HFFc6 (cell line): ENCODE measurements around the gene TMEM154. TPM values are rescaled to one million over a fixed set of nuclear protein-coding genes. Genes with fewer than 3 reads are reported as not detected.

Experiments
- DNase-seq: peaks from one replicate; pipeline ENCODE4 v3.0.0-alpha.2; 2018
- H3K27ac Mint-ChIP-seq: 2 replicates; pipeline ENCODE4 v1.8.0; 2020; ENCODE audit warnings: mild to moderate bottlenecking, mixed read lengths
- H3K27me3 Mint-ChIP-seq: 2 replicates; pipeline ENCODE4 v1.8.0; 2021; ENCODE audit warnings: mild to moderate bottlenecking, moderate library complexity, mixed read lengths; ENCODE audit not compliant: insufficient read depth
- H3K36me3 Mint-ChIP-seq: 2 replicates; pipeline ENCODE4 v1.8.0; 2021; ENCODE audit warnings: low read depth, mixed read lengths
- H3K4me1 Mint-ChIP-seq: 2 replicates; pipeline ENCODE4 v1.8.0; 2020; ENCODE audit warnings: low read depth, mixed read lengths
- H3K4me3 Mint-ChIP-seq: 2 replicates; pipeline ENCODE4 v1.8.0; 2020; ENCODE audit warnings: mild to moderate bottlenecking, moderate library complexity, mixed read lengths
- H3K9me3 Mint-ChIP-seq: 2 replicates; pipeline ENCODE4 v1.8.0; 2020; ENCODE audit warnings: mild to moderate bottlenecking, mixed read lengths
- CTCF ChIP-seq: fragments of 200-600 bp; sonication (generic); IDR thresholded peaks from 2 replicates; pipeline ENCODE4 v1.5.0; 2021; ENCODE audit warnings: antibody characterized with exemption, mild to moderate bottlenecking
- total RNA-seq, 6 experiments: library from RNA; stranded (reverse); fragmentation: NEBNext Ultra II Directional; extraction: Animal tissue kit (Norgen Biotek cat#: 25700); gene quantifications; 2 replicates in 1 of 6; 3 replicates in 5 of 6; pipeline ENCODE4 v1.2.3, GENCODE V29; 2021

TMEM154 gene
- total RNA-seq, 6 experiments from 2014 or later = 0.23 to 4.0 (median 0.95) TPM

DNA sequence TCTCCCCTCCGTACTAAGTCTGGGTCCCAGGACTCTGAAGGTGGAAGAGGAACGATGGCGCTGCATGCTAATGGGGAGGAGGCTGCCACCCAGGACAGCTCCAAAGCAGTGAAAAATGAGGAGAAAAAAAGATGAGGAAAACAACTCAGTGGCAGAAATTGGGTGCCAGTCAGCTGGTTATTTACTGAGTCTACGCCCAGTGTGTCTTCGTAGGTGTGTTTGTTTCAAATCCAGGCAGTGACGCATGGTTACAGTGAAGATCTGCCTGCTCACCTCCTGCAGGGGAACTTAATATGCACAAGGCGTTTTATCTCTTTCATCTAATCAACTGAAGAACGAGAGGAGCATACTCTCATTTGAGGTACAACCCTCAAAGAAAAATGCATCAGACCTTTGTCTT lies 73.0 kb downstream of the TMEM154 start:
- Mint-ChIP-seq H3K9me3 (no peaks in the 10 kb centered on the region), H3K4me1 (peaks cover 17% of the 10 kb centered on the region)

DNA sequence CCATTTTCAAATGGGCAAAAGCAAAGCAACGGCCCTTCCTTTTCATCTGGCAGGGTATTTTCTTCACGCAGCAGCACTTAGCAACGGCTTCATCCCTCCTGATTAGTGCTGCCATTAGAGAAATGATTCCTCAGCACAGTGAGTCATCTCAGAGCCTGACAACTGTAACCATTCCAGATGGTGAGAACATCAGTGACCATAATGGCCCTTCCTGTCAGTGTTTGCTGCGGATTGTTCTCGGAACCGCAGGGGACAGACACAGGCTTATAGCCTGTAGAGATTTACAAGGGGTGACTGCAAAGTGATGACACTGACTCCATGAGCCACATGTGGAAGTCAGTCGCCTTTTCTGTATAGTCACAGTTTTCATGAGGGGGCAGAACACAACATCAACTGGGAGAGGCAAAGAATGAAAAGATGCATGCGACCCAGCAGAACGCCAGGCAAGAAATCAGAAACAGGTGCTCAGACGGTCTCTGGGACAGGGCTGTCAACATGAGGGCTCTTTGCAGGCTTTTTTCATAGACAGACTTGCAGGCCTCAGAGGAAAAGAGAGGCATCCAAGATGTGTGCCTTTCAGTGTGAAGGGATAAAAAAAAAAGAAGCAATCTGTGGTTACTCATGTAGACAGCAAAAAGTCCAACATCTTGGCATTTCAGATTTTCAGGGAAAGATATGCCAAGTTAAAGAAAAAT lies 74.0 kb downstream of the TMEM154 start:
- no peaks in the 10 kb centered on the region for H3K9me3 Mint-ChIP-seq
- no peak for TF ChIP-seq CTCF
- peak; percentile 82 for DNase-seq
- peaks cover 18% of the 10 kb centered on the region for H3K27me3 Mint-ChIP-seq
- H3K4me3 Mint-ChIP-seq = peak overlapping the region; percentile 52
- peak overlapping the region; percentile 51; the same call in 1 of the 2 replicates for H3K27ac Mint-ChIP-seq
- H3K4me1 Mint-ChIP-seq = peaks cover 17% of the 10 kb centered on the region
- H3K36me3 Mint-ChIP-seq = no peaks in the 10 kb centered on the region

More for the DNA sequence above, 73.0 kb downstream of the TMEM154 start:
- H3K27ac Mint-ChIP-seq = no peak overlapping the region
- no peak overlapping the region for H3K4me3 Mint-ChIP-seq
- no peak for DNase-seq
- H3K27me3 Mint-ChIP-seq = peaks cover 24% of the 10 kb centered on the region
- no peak for TF ChIP-seq CTCF
- no peaks in the 10 kb centered on the region for H3K36me3 Mint-ChIP-seq

GRCh38 chr4:152605031-152605430 lies 74.8 kb downstream of the TMEM154 start:
- H3K27ac Mint-ChIP-seq = no peak overlapping the region
- H3K4me3 Mint-ChIP-seq = no peak overlapping the region
- no peaks in the 10 kb centered on the region for H3K9me3 Mint-ChIP-seq
- DNase-seq = no peak
- H3K27me3 Mint-ChIP-seq = peaks cover 17% of the 10 kb centered on the region
- peaks cover 17% of the 10 kb centered on the region for H3K4me1 Mint-ChIP-seq
- TF ChIP-seq CTCF = no peak
- no peaks in the 10 kb centered on the region for H3K36me3 Mint-ChIP-seq

- Mint-ChIP-seq H3K9me3 (no peaks in the 10 kb centered on the region), H3K4me1 (peaks cover 9% of the 10 kb centered on the region), H3K4me3 (no peak overlapping the region), H3K27ac (no peak overlapping the region), H3K36me3 (no peaks in the 10 kb centered on the region), H3K27me3 (peaks cover 10% of the 10 kb centered on the region)
- no peak for TF ChIP-seq CTCF
- DNase-seq = no peak
These were observed 78.6 kb downstream of the TMEM154 start for GRCh38 chr4:152601156-152601555.

GRCh38 chr4:152599636-152600035 lies 80.2 kb downstream of the TMEM154 start:
- no peak overlapping the region for H3K4me3 Mint-ChIP-seq
- H3K27ac Mint-ChIP-seq = no peak overlapping the region
- no peaks in the 10 kb centered on the region for H3K4me1 Mint-ChIP-seq

More at GRCh38 chr4:152599636-152600035, 80.2 kb downstream of the TMEM154 start:
- no peaks in the 10 kb centered on the region for H3K36me3 Mint-ChIP-seq
- H3K27me3 Mint-ChIP-seq = peaks cover 10% of the 10 kb centered on the region
- no peaks in the 10 kb centered on the region for H3K9me3 Mint-ChIP-seq
- TF ChIP-seq CTCF = no peak
- DNase-seq = no peak
